Activated CD8-positive, alpha-beta memory T cell treated with anti-CD3 and anti-CD28 coated beads, Interleukin-2, amount 50 U/mL, for 1 hour (primary cell): Measurements from ENCODE around the gene ZNF611.
"Not testable (repeated sequence)": the region's sequence is repeated elsewhere in the genome, so short reads cannot be mapped to it uniquely, and the experiment has no call there.

Experiments used
- DNase-seq: peaks from one replicate; pipeline ENCODE4 v3.0.0-alpha.2; 2020; ENCODE audit errors: extremely low read depth

Gene ZNF611

DNA sequence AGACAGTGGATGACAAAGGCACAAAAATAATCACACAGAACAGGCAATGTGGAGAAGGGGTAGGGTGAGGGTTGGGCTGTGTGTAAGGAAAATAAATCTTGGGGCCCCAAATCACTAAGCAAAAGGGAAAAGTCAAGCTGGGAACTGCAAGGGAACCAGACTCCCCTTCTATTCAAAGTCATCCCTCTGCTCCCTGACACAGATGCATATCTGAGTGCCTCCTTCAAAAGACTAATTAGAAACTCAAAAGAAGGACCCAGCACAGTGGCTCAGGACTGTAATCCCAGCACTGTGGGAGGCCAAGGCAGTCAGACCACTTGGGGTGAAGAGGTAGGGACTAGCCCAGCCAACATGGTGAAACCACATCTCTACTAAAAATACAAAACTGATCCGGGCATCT is 18.3 kb downstream of the ZNF611 start:
- DNase-seq, result no peak

DNA sequence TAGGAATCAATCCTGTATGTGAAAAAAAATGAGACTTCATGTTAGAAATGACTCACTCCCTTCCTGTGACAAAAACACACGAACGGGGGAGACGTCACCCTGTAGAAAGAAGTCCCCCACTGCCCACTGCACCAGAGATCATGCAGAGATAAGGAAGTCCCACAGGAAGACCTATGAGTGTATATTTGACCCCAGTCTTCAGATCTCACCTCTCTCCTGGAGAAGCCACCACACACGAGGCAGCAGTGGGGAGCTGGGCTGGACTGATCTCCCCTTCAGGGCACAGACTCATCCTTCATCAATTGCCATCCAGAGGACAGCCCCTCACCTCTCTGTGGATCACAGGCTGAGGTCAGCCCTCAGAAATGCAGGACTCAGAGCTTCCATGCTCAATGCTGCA is 18.9 kb downstream of the ZNF611 start:
- DNase-seq, result not testable (repeated sequence)

- not testable (repeated sequence) for DNase-seq
Measured at GRCh38 chr19:52715330-52715729, 19.5 kb downstream of the ZNF611 start.

GRCh38 chr19:52713051-52713450 is 21.8 kb downstream of the ZNF611 start:
- DNase-seq, result not testable (repeated sequence)

- not testable (repeated sequence) for DNase-seq
Measured at GRCh38 chr19:52711661-52712060, 23.2 kb downstream of the ZNF611 start.

DNA sequence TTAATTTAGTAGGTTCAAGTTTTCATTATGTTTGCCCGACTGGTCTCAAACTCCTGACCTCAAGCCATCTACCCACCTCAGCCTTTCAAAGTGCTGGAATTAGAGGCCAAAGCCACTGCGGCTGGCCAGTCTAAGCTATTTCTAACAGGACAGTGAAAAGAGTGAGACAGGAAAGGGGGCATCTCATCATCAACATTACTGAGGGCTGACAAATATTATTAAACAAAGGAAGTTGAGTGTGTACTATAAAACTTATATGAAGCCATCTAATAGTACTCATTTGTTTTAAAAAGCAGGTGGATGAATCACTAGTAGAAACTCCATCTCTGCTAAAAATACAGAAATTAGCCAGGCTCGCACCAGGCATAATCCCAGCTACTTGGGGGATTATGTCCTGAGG is 24.3 kb downstream of the ZNF611 start:
- no peak for DNase-seq

- DNase-seq, result not testable (repeated sequence)
Measured at GRCh38 chr19:52705615-52706014, 29.2 kb downstream of the ZNF611 start.

- no peak for DNase-seq
Measured at GRCh38 chr19:52703917-52704316, 30.9 kb downstream of the ZNF611 start.

GRCh38 chr19:52700673-52701072 is 34.2 kb downstream of the ZNF611 start:
- DNase-seq, result no peak

- DNase-seq, result not testable (repeated sequence)
Measured at GRCh38 chr19:52699555-52699954, 35.3 kb downstream of the ZNF611 start.

GRCh38 chr19:52695996-52696395 is 38.8 kb downstream of the ZNF611 start:
- DNase-seq, result no peak

DNA sequence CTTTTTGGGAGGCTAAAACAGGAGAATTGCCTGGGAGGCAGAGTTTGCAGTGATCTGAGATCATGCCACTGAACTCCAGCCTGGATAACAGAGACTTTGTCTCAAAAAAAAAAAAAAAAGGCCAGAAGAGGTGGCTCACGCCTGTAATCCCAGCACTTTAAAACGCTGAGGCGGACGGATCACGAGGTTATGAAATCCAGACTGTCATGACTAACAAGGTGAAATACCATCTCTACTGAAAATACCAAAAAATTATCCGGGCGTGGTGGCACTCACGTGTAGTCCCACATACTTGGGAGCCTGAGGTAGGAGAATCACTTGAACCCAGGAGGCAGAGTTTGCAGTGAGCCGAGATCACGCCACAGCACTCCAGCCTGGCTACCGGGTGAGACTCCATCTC is 39.9 kb downstream of the ZNF611 start:
- no peak for DNase-seq

DNA sequence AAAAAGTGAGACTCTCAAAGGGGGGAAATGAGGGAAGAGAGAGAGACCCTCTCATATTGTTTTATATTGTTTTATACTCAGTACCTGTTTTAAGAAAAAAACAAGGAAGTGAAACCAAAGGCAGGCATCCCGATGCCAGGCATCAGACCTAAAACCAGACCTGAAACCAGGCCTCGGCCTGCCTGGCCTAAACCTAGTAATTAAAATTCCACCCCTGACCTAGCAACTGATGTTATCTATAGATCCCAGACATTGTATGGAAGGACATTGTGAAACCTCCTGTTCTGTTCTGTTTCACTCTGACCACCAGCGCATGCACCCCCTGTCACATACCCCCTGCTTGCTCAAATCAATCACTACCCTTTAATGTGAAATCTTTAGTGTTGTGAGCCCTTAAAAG is 40.6 kb downstream of the ZNF611 start:
- DNase-seq, result not testable (repeated sequence)

DNA sequence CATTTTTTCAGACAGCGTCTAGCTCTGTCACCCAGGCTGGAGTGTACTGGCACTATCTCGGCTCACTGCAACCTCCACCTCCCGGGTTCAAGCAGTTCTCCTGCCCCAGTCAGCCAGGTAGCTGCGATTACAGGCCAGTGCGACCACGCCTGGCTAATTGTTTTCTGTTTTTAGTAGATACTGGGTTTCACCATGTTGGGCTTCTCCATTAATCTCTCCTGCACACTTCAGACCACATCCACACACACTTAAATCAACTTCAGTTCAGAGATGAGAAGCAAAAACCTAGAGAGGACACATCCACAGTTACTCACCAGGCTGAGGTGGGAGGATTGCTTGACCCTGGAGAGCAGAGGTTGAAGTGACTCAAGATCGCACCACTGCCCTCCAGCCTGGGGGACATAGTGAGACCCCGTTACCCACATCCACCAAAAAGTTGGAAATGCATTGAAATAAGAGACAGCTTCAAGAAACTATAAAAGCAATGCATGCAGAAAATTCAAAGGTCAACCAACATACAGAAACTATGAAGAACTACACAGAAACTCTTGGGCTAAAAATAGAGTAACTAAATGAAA is 42.3 kb downstream of the ZNF611 start:
- no peak for DNase-seq

DNA sequence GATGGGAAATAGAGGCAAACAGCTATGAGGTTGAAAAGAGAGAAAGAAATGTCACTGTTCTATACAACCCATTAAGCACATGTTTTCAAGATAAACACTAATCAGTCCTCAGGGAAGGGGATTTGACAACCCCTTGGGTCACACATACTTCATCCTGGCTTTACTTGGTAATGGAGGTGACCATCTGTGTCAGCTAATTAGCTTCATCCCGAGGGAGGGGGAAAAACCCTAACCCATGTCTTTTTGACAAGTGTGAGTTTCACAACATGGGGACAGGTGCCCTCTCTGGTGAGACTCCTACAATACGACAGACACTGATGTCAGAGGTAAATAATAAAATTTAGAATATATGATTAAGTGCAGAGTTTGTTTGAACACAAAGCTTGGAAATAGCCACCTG is 43.1 kb downstream of the ZNF611 start:
- no peak for DNase-seq

- no peak for DNase-seq
Measured at GRCh38 chr19:52691215-52691610, 43.6 kb downstream of the ZNF611 start.

GRCh38 chr19:52690369-52691214 is 44.3 kb downstream of the ZNF611 start:
- DNase-seq, result peak; percentile 70

- no peak for DNase-seq
Measured at GRCh38 chr19:52689843-52690368, 44.9 kb downstream of the ZNF611 start.

DNA sequence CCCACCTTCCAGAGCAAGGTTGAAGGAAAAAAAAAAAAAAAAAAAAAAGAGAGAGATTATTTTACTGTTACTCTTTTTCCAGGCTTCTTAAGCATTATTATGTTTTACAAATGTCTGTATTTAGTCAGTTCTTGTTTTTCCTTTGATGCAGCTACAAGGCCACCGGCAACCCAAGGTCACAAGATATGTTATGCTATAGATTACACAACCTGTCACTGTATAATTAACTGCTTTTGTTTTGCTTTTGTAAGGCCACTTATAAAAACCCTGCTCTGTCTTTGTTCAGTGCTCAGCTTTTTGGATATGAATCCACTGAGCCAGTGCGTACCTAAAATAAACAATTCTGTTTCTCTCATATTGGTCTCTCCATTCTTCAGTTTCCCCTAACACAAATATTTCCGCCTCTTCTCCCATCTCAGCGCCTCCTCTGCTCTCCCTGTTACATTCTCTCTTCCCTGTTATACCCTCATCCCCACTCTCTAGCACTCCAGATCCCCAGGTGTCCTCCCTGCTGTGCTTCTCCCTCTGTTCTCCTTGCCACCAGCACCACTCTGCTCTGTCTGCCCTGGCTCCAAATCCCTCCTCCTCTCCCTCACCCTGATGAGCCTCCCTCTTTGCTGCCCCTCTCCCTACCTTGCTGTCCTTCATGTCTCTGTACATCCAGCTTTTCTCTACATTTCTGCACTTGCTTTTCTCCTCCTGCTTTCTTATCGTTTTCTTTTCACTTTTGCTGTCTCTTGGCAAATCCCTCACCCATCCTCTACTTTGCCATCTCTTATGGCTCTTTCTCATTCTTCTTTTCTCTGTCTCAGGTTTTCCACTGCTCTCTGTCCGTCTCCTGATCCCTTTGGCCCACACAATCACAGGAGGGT is 45.7 kb downstream of the ZNF611 start:
- not testable (repeated sequence) for DNase-seq

- no peak for DNase-seq
Measured at GRCh38 chr19:52688335-52688734, 46.5 kb downstream of the ZNF611 start.

DNA sequence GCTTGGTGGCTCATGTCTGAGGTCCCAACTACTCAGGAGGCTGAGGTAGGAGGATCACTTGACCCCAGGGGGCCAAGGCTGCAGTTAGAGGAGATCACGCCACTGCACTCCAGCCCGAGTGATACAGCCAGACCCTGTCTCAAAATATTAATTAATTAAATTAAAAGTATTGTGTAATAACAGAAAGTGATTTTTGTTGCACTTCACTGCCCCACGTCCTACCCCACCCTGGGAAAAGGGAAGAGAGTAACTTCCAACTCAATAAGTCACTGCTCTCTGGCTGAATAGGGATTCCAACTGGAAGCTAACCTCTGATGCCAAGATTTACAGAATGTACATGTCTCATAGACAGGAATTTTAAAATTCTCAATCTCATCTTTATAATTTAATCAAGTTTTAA is 47.2 kb downstream of the ZNF611 start:
- no peak for DNase-seq

DNA sequence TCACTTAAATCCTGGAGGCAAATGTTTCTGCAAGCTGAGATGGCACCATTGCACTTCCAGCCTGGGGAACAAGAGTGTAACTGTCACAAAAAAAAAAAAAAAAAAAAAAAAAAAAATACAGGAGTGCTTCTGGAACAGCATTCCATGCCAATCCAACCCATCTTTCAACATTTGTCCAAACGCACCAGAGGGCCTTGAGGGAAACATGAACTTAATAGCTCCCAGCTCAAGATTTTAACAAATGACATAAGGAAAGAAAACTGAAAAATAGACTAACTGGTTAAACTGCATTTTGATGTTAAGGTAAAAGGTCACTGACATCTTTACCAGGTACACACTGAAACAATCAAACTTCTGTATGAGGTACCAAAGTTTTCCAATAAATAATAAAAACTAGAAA is 49.0 kb downstream of the ZNF611 start:
- DNase-seq, result no peak
